K562 (cell line): Measurements from ENCODE around the gene NACC1. TPM values are rescaled to one million over a fixed set of nuclear protein-coding genes. Genes with fewer than 3 reads are reported as not detected.

ENCODE experiments used
- CREM ChIP-seq: IDR thresholded peaks from 2 replicates; pipeline ENCODE4 v1.6.1; 2014; ENCODE audit warnings: antibody characterized with exemption, low read depth
- EWSR1 ChIP-seq: fragments of 450-650 bp; IDR thresholded peaks from 2 replicates; pipeline ENCODE4 v1.6.1; 2018; ENCODE audit warnings: borderline replicate concordance, mild to moderate bottlenecking, low read depth, moderate library complexity; ENCODE audit not compliant: partially characterized antibody
- HNRNPL ChIP-seq: fragments of 200-400 bp; formaldehyde crosslinking; IDR thresholded peaks from 2 replicates; pipeline ENCODE4 v1.6.1; 2017; ENCODE audit warnings: low read depth, mild to moderate bottlenecking, low read length
- HNRNPUL1 ChIP-seq: fragments of 200-400 bp; formaldehyde crosslinking; IDR thresholded peaks from 2 replicates; pipeline ENCODE4 v1.6.1; 2017; ENCODE audit warnings: low read length
- JUND ChIP-seq, 2 experiments: IDR thresholded peaks; 2 replicates in 1 of 2; 3 replicates in 1 of 2; pipeline ENCODE4 v1.6.1; 2011; ENCODE audit warnings: borderline replicate concordance in 2 of 2, low read depth in 2 of 2, low read length in 2 of 2, improper control_type of control experiment in 1 of 2, missing biosample characterization in 1 of 2, missing genetic modification characterization in 1 of 2, missing genetic modification reagents in 1 of 2
- KDM4B ChIP-seq, 2 experiments: fragments of 450-650 bp in 1 of 2; sonication (generic) in 1 of 2; IDR thresholded peaks; 2 replicates each; pipeline ENCODE4 v1.6.1; 2016 to 2017; ENCODE audit warnings: borderline replicate concordance in 2 of 2, antibody characterized with exemption in 1 of 2, low read depth in 1 of 2, mild to moderate bottlenecking in 1 of 2
- L3MBTL2 ChIP-seq: fragments of 450-650 bp; IDR thresholded peaks from 2 replicates; pipeline ENCODE4 v1.6.1; 2016; ENCODE audit warnings: mild to moderate bottlenecking, moderate library complexity
- NFRKB ChIP-seq: fragments of 450-650 bp; IDR thresholded peaks from 2 replicates; pipeline ENCODE4 v1.6.1; 2016; ENCODE audit warnings: low read depth
- PRMT5 ChIP-seq: sonication (generic); formaldehyde crosslinking; IDR thresholded peaks from 2 replicates; pipeline ENCODE4 v1.5.0; 2020; ENCODE audit warnings: missing genetic modification reagents
- PURB ChIP-seq: sonication (generic); formaldehyde crosslinking; IDR thresholded peaks from 2 replicates; pipeline ENCODE4 v1.9.0; 2021; ENCODE audit warnings: low read depth, mild to moderate bottlenecking, missing genetic modification reagents
- RFX1 ChIP-seq: fragments of 450-650 bp; IDR thresholded peaks from 2 replicates; pipeline ENCODE4 v1.6.1; 2016; ENCODE audit warnings: mild to moderate bottlenecking, moderate library complexity
- TGIF2 ChIP-seq: sonication (generic); formaldehyde crosslinking; IDR thresholded peaks from 2 replicates; pipeline ENCODE4 v1.8.1; 2022; ENCODE audit warnings: mild to moderate bottlenecking, missing genetic modification reagents, moderate library complexity
- ZNF232 ChIP-seq: sonication (generic); formaldehyde crosslinking; IDR thresholded peaks from 2 replicates; pipeline ENCODE4 v1.8.0; 2022; ENCODE audit warnings: mild to moderate bottlenecking, missing genetic modification reagents
- ZNF24 ChIP-seq: fragments of 450-650 bp; IDR thresholded peaks from 2 replicates; pipeline ENCODE4 v1.6.1; 2016
- ZNF3 ChIP-seq: fragments of 250-450 bp; sonication (Bioruptor Pico); IDR thresholded peaks from 2 replicates; pipeline ENCODE4 v1.5.0; 2021; ENCODE audit warnings: mild to moderate bottlenecking, moderate library complexity
- polyA plus RNA-seq, 8 experiments: library from polyadenylated mRNA; depleted of rRNA in 4 of 8; stranded (reverse) in 5 of 8; unstranded in 3 of 8; fragments of >200 nt; fragmentation: Nextera tagmentation in 2 of 8; fragmentation: Illumina TruSeq in 1 of 8; extraction: Ambion mirVana in 2 of 8; extraction: Trizol in 1 of 8; gene quantifications; 2 replicates each; pipeline versions ENCODE4 v1.2.1 to v1.2.3, GENCODE V29; 2011 to 2014; ENCODE audit warnings: inconsistent platforms in 1 of 8, missing spikeins in 1 of 8
- total RNA-seq, 7 experiments: library from RNA; depleted of rRNA in 6 of 7; stranded (reverse); fragments of >200 nt in 6 of 7; fragmentation: Illumina TruSeq in 2 of 7; extraction: Trizol in 2 of 7; gene quantifications; 2 replicates each; pipeline versions ENCODE4 v1.2.1 to v1.2.3, GENCODE V29; 2011 to 2021; ENCODE audit warnings: low replicate concordance in 1 of 7
- TF ChIP-seq, protein P1 (sequence below): fragments of 450-650 bp; IDR thresholded peaks from 2 replicates; pipeline ENCODE4 v1.7.1; 2018; ENCODE audit warnings: mild to moderate bottlenecking, low read depth; ENCODE audit not compliant: partially characterized antibody
- TF ChIP-seq, protein P2 (sequence below): fragments of 450-650 bp; formaldehyde crosslinking; IDR thresholded peaks from 2 replicates; pipeline ENCODE4 v1.4.0; 2022; ENCODE audit warnings: missing genetic modification characterization
- TF ChIP-seq, protein P3 (sequence below): fragments of 250-450 bp; sonication (Bioruptor Pico); IDR thresholded peaks from 2 replicates; pipeline ENCODE4 v1.8.0; 2021; ENCODE audit warnings: moderate library complexity, mild to moderate bottlenecking, inconsistent platforms
- TF ChIP-seq, protein P4 (sequence below): fragments of 450-650 bp; IDR thresholded peaks from 2 replicates; pipeline ENCODE4 v1.6.1; 2016; ENCODE audit warnings: low read depth, mild to moderate bottlenecking, moderate library complexity
- TF ChIP-seq, protein P5 (sequence below): fragments of 450-650 bp; formaldehyde crosslinking; IDR thresholded peaks from 2 replicates; pipeline ENCODE4 v1.4.0; 2022; ENCODE audit warnings: missing genetic modification characterization

The NACC1 gene
- total and polyA plus RNA-seq, 9 of the 15 experiments (the other 6 are each of a cell fraction or from before 2014, with no cell fraction given), result 0.04 to 96.6 (median 25.8) TPM

DNA sequence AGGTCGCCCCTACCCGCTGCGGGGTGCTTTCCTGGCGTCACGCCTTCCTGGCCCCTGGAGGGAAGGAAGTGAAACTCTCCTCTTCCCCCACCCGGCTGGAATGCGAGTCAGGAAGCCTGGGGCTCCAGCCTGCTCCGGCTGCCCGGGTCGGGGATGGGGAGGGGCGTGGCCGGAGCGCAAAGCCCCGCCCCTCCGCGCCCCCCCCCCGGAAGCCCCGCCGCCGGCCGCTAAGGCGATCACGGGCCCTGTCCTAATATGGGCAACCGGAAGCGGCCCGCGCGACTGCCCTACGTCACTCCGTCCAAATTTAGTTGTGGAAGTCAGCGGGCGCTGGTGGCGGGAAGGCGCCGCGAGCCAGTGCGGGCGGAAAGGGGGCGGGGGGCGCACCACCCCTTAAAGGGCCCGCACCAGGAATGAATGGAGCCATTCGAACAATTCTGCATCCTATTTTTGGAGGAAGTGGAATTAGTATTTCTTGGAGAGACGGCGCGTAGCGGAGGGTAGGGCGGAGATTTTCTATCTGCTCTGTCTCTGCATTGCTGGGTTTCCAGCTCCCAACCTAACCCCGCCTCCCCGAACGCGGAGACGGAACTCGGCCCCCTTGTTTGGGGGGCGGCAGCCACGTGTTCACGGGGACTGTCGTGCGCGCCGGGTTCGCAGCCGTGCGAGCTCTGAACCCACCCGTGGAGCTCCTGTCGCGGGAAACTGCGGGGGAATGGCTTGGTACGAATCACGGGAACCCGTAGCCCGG is 33.7 kb downstream of the NACC1 start (continued):
- TF ChIP-seq, protein P1, sequence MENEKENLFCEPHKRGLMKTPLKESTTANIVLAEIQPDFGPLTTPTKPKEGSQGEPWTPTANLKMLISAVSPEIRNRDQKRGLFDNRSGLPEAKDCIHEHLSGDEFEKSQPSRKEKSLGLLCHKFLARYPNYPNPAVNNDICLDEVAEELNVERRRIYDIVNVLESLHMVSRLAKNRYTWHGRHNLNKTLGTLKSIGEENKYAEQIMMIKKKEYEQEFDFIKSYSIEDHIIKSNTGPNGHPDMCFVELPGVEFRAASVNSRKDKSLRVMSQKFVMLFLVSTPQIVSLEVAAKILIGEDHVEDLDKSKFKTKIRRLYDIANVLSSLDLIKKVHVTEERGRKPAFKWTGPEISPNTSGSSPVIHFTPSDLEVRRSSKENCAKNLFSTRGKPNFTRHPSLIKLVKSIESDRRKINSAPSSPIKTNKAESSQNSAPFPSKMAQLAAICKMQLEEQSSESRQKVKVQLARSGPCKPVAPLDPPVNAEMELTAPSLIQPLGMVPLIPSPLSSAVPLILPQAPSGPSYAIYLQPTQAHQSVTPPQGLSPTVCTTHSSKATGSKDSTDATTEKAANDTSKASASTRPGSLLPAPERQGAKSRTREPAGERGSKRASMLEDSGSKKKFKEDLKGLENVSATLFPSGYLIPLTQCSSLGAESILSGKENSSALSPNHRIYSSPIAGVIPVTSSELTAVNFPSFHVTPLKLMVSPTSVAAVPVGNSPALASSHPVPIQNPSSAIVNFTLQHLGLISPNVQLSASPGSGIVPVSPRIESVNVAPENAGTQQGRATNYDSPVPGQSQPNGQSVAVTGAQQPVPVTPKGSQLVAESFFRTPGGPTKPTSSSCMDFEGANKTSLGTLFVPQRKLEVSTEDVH, result peak; percentile 98
- TF ChIP-seq TGIF2 (CRISPR knock-in tag) (peak; percentile 22; the same call in 1 of the 2 replicates), L3MBTL2 (peak; percentile 67), ZNF232 (CRISPR knock-in tag) (no peak), PRMT5 (no peak), JUND (IDR thresholded peaks at IDR 0.05; ENCODE audit: borderline replicate concordance, low read depth, low read length) (peak; percentile 5), JUND (tag; IDR thresholded peaks at IDR 0.05; ENCODE audit: borderline replicate concordance, low read depth, low read length) (peak; percentile 25; the same call in 1 of the 3 replicates), HNRNPL (no peak), PURB (no peak), NFRKB (no peak), HNRNPUL1 (no peak), EWSR1 (no peak), ZNF24 (0 out of 2 replicates have a peak, but pooled peaks have one; percentile 35), RFX1 (no peak), ZNF3 (CRISPR knock-in tag) (no peak), CREM (peak; percentile 81), KDM4B (IDR thresholded peaks at IDR 0.05; ENCODE audit: borderline replicate concordance in 2 of 2, low read depth in 1 of 2) (peak in 1 of 2 experiments; percentile 1; a peak in 1 of 4 replicates)
- TF ChIP-seq, protein P2, sequence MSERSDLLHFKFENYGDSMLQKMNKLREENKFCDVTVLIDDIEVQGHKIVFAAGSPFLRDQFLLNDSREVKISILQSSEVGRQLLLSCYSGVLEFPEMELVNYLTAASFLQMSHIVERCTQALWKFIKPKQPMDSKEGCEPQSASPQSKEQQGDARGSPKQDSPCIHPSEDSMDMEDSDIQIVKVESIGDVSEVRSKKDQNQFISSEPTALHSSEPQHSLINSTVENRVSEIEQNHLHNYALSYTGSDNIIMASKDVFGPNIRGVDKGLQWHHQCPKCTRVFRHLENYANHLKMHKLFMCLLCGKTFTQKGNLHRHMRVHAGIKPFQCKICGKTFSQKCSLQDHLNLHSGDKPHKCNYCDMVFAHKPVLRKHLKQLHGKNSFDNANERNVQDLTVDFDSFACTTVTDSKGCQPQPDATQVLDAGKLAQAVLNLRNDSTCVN (CRISPR knock-in tag), result no peak; the same call in 1 of the 2 replicates
- TF ChIP-seq, protein P3, sequence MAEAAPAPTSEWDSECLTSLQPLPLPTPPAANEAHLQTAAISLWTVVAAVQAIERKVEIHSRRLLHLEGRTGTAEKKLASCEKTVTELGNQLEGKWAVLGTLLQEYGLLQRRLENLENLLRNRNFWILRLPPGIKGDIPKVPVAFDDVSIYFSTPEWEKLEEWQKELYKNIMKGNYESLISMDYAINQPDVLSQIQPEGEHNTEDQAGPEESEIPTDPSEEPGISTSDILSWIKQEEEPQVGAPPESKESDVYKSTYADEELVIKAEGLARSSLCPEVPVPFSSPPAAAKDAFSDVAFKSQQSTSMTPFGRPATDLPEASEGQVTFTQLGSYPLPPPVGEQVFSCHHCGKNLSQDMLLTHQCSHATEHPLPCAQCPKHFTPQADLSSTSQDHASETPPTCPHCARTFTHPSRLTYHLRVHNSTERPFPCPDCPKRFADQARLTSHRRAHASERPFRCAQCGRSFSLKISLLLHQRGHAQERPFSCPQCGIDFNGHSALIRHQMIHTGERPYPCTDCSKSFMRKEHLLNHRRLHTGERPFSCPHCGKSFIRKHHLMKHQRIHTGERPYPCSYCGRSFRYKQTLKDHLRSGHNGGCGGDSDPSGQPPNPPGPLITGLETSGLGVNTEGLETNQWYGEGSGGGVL (CRISPR knock-in tag), result no peak
- TF ChIP-seq, protein P4, sequence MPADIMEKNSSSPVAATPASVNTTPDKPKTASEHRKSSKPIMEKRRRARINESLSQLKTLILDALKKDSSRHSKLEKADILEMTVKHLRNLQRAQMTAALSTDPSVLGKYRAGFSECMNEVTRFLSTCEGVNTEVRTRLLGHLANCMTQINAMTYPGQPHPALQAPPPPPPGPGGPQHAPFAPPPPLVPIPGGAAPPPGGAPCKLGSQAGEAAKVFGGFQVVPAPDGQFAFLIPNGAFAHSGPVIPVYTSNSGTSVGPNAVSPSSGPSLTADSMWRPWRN, result peak; percentile 25; the same call in 1 of the 2 replicates
- TF ChIP-seq, protein P5, sequence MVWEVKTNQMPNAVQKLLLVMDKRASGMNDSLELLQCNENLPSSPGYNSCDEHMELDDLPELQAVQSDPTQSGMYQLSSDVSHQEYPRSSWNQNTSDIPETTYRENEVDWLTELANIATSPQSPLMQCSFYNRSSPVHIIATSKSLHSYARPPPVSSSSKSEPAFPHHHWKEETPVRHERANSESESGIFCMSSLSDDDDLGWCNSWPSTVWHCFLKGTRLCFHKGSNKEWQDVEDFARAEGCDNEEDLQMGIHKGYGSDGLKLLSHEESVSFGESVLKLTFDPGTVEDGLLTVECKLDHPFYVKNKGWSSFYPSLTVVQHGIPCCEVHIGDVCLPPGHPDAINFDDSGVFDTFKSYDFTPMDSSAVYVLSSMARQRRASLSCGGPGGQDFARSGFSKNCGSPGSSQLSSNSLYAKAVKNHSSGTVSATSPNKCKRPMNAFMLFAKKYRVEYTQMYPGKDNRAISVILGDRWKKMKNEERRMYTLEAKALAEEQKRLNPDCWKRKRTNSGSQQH, result no peak
